ENCODE measurements around the gene CPD. TPM values are rescaled to one million over a fixed set of nuclear protein-coding genes. Genes with fewer than 3 reads are reported as not detected.

CPD gene
- total RNA-seq, 2 donors from 2014 or later = 37.7 to 66.1 TPM

GRCh38 chr17:30376621-30377452 is 1.9 kb upstream of the CPD start:
- Mint-ChIP-seq H3K27ac (peak overlapping the region in 1 of 2 donors; percentile 53), H3K9me3 (peaks cover 4 to 5% of the 10 kb centered on the region in 2 donors), H3K36me3 (peaks cover 8 to 21% of the 10 kb centered on the region in 2 donors)
- ATAC-seq (peak in 1 of 2 donors; percentile 22), DNase-seq (ENCODE audit: low spot score in 2 of 2) (peak in 1 of 2 donors; percentile 44)

- Mint-ChIP-seq H3K9me3 (peaks cover 4 to 5% of the 10 kb centered on the region in 2 donors), H3K27ac (peak overlapping the region; percentile 92), H3K36me3 (peaks cover 8 to 21% of the 10 kb centered on the region in 2 donors)
- DNase-seq (ENCODE audit: low spot score in 2 of 2) (no peak), ATAC-seq (no peak)
Observed at GRCh38 chr17:30377574-30378240, 1.0 kb upstream of the CPD start.

- ATAC-seq (peak; percentile 44 to 59), DNase-seq (ENCODE audit: low spot score in 2 of 2) (peak; percentile 64 to 70)
- peak overlapping the region; percentile 92 for H3K27ac Mint-ChIP-seq
- peaks cover 8 to 21% of the 10 kb centered on the region in 2 donors for H3K36me3 Mint-ChIP-seq
- H3K9me3 Mint-ChIP-seq = peaks cover 4 to 5% of the 10 kb centered on the region in 2 donors
Observed at GRCh38 chr17:30378241-30378824, 394 bp upstream of the CPD start.

GRCh38 chr17:30379303-30379902 is 676 bp downstream of the CPD start:
- ATAC-seq = peak; percentile 4 to 38
- H3K27ac Mint-ChIP-seq = peak overlapping the region; percentile 65 to 92
- peaks cover 8 to 21% of the 10 kb centered on the region in 2 donors for H3K36me3 Mint-ChIP-seq
- H3K9me3 Mint-ChIP-seq = peaks cover 4 to 5% of the 10 kb centered on the region in 2 donors
- DNase-seq (ENCODE audit: low spot score in 2 of 2) = peak in 1 of 2 donors; percentile 33

- ATAC-seq (peak; percentile 4 to 48), DNase-seq (ENCODE audit: low spot score in 2 of 2) (no peak)
- Mint-ChIP-seq H3K27ac (peak overlapping the region; percentile 75 to 92), H3K9me3 (peaks cover 4 to 5% of the 10 kb centered on the region in 2 donors), H3K36me3 (peaks cover 11 to 21% of the 10 kb centered on the region in 2 donors)
Observed at GRCh38 chr17:30379903-30380381, 1.2 kb downstream of the CPD start.

GRCh38 chr17:30380643-30381339 is 2.1 kb downstream of the CPD start:
- ATAC-seq (no peak), DNase-seq (ENCODE audit: low spot score in 2 of 2) (no peak)
- peaks cover 19 to 27% of the 10 kb centered on the region in 2 donors for H3K36me3 Mint-ChIP-seq
- H3K27ac Mint-ChIP-seq = peak overlapping the region in 1 of 2 donors; percentile 92
- peaks cover 4 to 5% of the 10 kb centered on the region in 2 donors for H3K9me3 Mint-ChIP-seq

- Mint-ChIP-seq H3K9me3 (peaks cover 4 to 5% of the 10 kb centered on the region in 2 donors), H3K27ac (no peak overlapping the region), H3K36me3 (peaks cover 19 to 27% of the 10 kb centered on the region in 2 donors)
- ATAC-seq = peak in 1 of 2 donors; percentile 18
- DNase-seq (ENCODE audit: low spot score in 2 of 2) = no peak
Observed at GRCh38 chr17:30381340-30381659, 2.6 kb downstream of the CPD start.

GRCh38 chr17:30382345-30382744 is 3.6 kb downstream of the CPD start:
- Mint-ChIP-seq H3K27ac (no peak overlapping the region), H3K36me3 (peaks cover 17 to 27% of the 10 kb centered on the region in 2 donors), H3K9me3 (peaks cover 4% of the 10 kb centered on the region in 2 donors)
- DNase-seq (ENCODE audit: low spot score in 2 of 2) (no peak), ATAC-seq (no peak)

- Mint-ChIP-seq H3K36me3 (peaks cover 7 to 17% of the 10 kb centered on the region in 2 donors), H3K9me3 (no peaks in the 10 kb centered on the region), H3K27ac (no peak overlapping the region)
- ATAC-seq (no peak), DNase-seq (ENCODE audit: low spot score in 2 of 2) (no peak)
Observed at GRCh38 chr17:30388321-30389179, 9.8 kb downstream of the CPD start.

- Mint-ChIP-seq H3K27ac (no peak overlapping the region), H3K9me3 (no peaks in the 10 kb centered on the region), H3K36me3 (peaks cover 7 to 15% of the 10 kb centered on the region in 2 donors)
- ATAC-seq (no peak), DNase-seq (ENCODE audit: low spot score in 2 of 2) (no peak)
Observed at GRCh38 chr17:30389756-30390300, 11.1 kb downstream of the CPD start.

GRCh38 chr17:30391534-30391933 is 12.8 kb downstream of the CPD start:
- no peaks in the 10 kb centered on the region for H3K9me3 Mint-ChIP-seq
- ATAC-seq (no peak), DNase-seq (ENCODE audit: low spot score in 2 of 2) (no peak)
- H3K27ac Mint-ChIP-seq = no peak overlapping the region
- peaks cover 0 to 10% of the 10 kb centered on the region in 2 donors for H3K36me3 Mint-ChIP-seq

- Mint-ChIP-seq H3K27ac (no peak overlapping the region), H3K9me3 (no peaks in the 10 kb centered on the region), H3K36me3 (peaks cover 0 to 10% of the 10 kb centered on the region in 2 donors)
- DNase-seq (ENCODE audit: low spot score in 2 of 2) (no peak), ATAC-seq (no peak)
Observed at GRCh38 chr17:30393491-30393890, 14.8 kb downstream of the CPD start.

- H3K9me3 Mint-ChIP-seq = no peaks in the 10 kb centered on the region
- no peak for ATAC-seq
- peaks cover 0 to 10% of the 10 kb centered on the region in 2 donors for H3K36me3 Mint-ChIP-seq
- H3K27ac Mint-ChIP-seq = no peak overlapping the region
- DNase-seq (ENCODE audit: low spot score in 2 of 2) = no peak
Observed at GRCh38 chr17:30393911-30394867, 15.5 kb downstream of the CPD start.

- H3K36me3 Mint-ChIP-seq = peaks cover 0 to 10% of the 10 kb centered on the region in 2 donors
- DNase-seq (ENCODE audit: low spot score in 2 of 2) (no peak), ATAC-seq (no peak)
- no peaks in the 10 kb centered on the region for H3K9me3 Mint-ChIP-seq
- no peak overlapping the region for H3K27ac Mint-ChIP-seq
Observed at GRCh38 chr17:30395398-30396022, 16.8 kb downstream of the CPD start.

Measured in activated naive CD4-positive, alpha-beta T cell treated with anti-CD3 and anti-CD28 coated beads, Interleukin-2, amount 50 U/mL, for 72 hours (primary cell).